ENCODE data around the gene SPINK5. TPM values are rescaled to one million over a fixed set of nuclear protein-coding genes. Genes with fewer than 3 reads are reported as not detected.

Gene SPINK5, protein sequence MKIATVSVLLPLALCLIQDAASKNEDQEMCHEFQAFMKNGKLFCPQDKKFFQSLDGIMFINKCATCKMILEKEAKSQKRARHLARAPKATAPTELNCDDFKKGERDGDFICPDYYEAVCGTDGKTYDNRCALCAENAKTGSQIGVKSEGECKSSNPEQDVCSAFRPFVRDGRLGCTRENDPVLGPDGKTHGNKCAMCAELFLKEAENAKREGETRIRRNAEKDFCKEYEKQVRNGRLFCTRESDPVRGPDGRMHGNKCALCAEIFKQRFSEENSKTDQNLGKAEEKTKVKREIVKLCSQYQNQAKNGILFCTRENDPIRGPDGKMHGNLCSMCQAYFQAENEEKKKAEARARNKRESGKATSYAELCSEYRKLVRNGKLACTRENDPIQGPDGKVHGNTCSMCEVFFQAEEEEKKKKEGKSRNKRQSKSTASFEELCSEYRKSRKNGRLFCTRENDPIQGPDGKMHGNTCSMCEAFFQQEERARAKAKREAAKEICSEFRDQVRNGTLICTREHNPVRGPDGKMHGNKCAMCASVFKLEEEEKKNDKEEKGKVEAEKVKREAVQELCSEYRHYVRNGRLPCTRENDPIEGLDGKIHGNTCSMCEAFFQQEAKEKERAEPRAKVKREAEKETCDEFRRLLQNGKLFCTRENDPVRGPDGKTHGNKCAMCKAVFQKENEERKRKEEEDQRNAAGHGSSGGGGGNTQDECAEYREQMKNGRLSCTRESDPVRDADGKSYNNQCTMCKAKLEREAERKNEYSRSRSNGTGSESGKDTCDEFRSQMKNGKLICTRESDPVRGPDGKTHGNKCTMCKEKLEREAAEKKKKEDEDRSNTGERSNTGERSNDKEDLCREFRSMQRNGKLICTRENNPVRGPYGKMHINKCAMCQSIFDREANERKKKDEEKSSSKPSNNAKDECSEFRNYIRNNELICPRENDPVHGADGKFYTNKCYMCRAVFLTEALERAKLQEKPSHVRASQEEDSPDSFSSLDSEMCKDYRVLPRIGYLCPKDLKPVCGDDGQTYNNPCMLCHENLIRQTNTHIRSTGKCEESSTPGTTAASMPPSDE
- not detected in 2 replicates for total RNA-seq

DNA sequence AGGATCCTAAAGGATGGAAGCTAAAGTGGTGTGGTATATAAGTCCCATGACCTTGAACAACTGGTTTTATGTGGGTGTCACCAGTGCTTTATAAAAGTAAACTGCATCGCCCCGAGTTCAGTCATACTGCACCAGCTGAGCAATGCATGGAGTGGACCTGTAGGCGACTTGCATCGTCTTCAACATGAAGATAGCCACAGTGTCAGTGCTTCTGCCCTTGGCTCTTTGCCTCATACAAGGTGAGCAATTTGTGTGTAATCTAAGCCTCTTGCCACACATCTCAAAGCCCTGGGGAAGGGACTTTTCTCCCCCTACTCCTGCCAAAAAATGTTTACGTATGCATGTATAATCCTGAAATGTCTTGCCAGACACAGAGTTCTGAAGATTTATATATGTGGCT is at the start of gene SPINK5:
Gene SPINK5, plus strand, starts transcription at position 120 of the 400 bp plus-strand sequence. Its CDS starts 65 bp downstream, at position 185.

DNA sequence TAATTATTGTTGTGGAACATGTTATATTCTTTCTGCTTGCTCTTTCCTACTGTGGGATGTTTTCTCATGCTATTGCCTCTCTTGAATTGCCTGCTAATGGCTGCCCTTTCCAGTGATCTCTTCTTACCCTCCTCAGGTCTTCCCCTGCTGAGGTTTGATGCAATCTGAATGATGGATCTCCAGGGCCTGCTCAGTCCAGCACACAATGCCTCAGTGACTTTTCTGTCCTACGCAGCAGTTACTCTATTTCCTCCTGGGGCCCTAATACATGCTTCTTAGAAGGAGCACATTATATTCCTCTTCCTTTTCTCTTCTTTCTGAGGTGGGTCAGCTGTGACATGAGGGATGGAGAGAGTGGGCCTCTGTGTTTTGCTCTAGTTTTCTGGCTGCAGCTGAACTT is 104.5 kb downstream of the SPINK5 start, which contains the start of gene SPINK14:
Gene SPINK14, plus strand, starts transcription at position 301 of the 400 bp plus-strand sequence. CDS start 1,187 bp downstream, outside the sequence.

Other genes starting within 250 kb of the SPINK5 start
- not detected in 2 replicates for gene SPINK1, start 232.3 kb upstream of the SPINK5 start, total RNA-seq
- gene SCGB3A2, start 185.3 kb upstream of the SPINK5 start, total RNA-seq: not detected in 2 replicates
- gene C5orf46, start 157.4 kb upstream of the SPINK5 start, total RNA-seq: not detected in 2 replicates
- not detected in 2 replicates for gene SPINK14, start 104.6 kb downstream of the SPINK5 start, total RNA-seq
- not detected in 2 replicates for gene SPINK6, start 139.1 kb downstream of the SPINK5 start, total RNA-seq
- not detected in 2 replicates for gene MARCOL, start 174.5 kb downstream of the SPINK5 start, total RNA-seq
- gene SPINK13, start 204.8 kb downstream of the SPINK5 start, total RNA-seq: not detected in 2 replicates
- not detected in 2 replicates for gene SPINK7, start 248.4 kb downstream of the SPINK5 start, total RNA-seq